Esophagus muscularis mucosa (tissue), 4 donors: Measurements from ENCODE around the gene GLYATL3.

ENCODE experiments used
- CTCF ChIP-seq, 3 experiments: fragments of 200-600 bp in 2 of 3; fragments of 450-650 bp in 1 of 3; sonication (generic) in 2 of 3; IDR thresholded peaks; one replicate each; pipeline ENCODE4 v1.5.1; 2017 to 2019; ENCODE audit warnings: antibody characterized with exemption in 3 of 3, mild to moderate bottlenecking in 2 of 3, moderate library complexity in 1 of 3
- EP300 ChIP-seq: sonication (generic); formaldehyde crosslinking; IDR thresholded peaks from one replicate; pipeline ENCODE4 v1.6.1; 2017; ENCODE audit warnings: antibody characterized with exemption
- POLR2A ChIP-seq: fragments of 450-650 bp; IDR thresholded peaks from one replicate; pipeline ENCODE4 v1.6.1; 2017; ENCODE audit warnings: antibody characterized with exemption, moderate library complexity, mild to moderate bottlenecking, low read depth
- POLR2AphosphoS5 ChIP-seq, 2 donors: sonication (generic); formaldehyde crosslinking; IDR thresholded peaks; one replicate each; pipeline ENCODE4 v1.6.1; 2017; ENCODE audit warnings: antibody characterized with exemption in 2 of 2

- TF ChIP-seq POLR2A (no peak), CTCF (IDR thresholded peaks at IDR 0.05) (no peak), POLR2AphosphoS5 (IDR thresholded peaks at IDR 0.05) (no peak), EP300 (no peak)
These were observed 42.2 kb downstream of the GLYATL3 start for GRCh38 chr6:49541936-49542335.
